Fibroblast of the conjunctiva (primary cell): ENCODE measurements around the gene ESYT2.

Experiments
- DNase-seq: peaks from one replicate; pipeline ENCODE4 v3.0.0-alpha.2; 2010; ENCODE audit warnings: low read depth

The ESYT2 gene

GRCh38 chr7:158695726-158696452 is 133.4 kb downstream of the ESYT2 start:
- DNase-seq, result peak; percentile 55

DNA sequence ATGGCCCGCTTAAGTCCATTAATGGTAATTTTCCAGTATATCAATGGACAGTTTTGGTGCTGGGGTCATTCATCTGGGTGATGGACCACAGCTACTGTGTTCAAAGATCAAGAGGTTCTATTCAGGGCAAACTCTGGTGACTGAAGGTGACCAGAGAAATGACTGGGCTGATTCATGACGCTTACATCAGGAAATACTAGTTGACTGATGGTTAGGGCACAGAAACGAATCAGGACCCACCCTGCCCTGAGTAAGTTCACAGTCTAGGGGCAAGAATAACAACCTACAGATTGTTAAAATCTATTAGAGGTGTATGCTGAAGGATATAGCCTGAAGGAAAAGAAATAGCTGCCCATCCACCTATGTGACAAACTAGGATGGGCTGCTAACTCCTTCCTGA is 134.3 kb downstream of the ESYT2 start:
- no peak for DNase-seq

DNA sequence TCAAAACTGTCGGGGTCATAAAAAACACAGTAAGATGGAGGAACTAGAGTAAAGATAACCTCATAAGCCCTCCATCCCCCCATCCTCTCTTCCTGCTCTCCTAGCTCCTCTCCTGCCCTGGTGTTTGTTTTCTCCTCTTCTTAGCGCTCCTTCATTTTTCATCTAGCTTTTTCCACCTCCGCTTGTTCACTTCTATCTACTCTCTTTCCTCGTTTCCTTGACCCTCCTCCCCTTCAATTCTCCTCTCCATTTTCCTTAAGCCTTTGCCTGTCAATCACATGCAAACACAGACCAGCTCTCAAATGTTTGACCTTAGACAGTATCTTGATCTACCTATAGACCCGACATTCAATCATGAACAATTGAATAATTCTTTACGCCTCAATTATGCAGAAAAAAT is 134.7 kb downstream of the ESYT2 start:
- no peak for DNase-seq

GRCh38 chr7:158689488-158689887 is 139.8 kb downstream of the ESYT2 start:
- DNase-seq, result no peak

GRCh38 chr7:158687406-158687805 is 141.9 kb downstream of the ESYT2 start:
- DNase-seq, result no peak

DNA sequence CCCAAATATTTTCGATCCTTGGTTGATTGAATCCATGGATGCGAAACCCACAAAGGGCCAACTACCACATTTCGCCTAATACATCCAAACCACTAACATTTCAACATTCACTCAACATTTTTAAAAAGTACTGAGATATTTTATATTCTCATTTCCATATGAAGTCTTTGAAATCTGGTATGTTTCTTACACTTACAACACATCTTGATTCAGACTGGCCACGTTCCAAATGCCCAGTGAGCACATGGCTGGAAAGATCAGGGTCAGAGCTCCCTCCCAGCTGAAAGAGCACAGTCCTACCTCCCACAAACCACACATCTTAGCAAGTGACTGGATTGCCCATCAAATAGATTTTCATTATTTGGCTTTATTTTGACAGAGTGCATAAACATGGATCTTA is 143.6 kb downstream of the ESYT2 start:
- peak; percentile 47 for DNase-seq

- DNase-seq, result no peak
Measured at GRCh38 chr7:158684329-158684728, 145.0 kb downstream of the ESYT2 start.

GRCh38 chr7:158683541-158683940 is 145.8 kb downstream of the ESYT2 start:
- no peak for DNase-seq

DNA sequence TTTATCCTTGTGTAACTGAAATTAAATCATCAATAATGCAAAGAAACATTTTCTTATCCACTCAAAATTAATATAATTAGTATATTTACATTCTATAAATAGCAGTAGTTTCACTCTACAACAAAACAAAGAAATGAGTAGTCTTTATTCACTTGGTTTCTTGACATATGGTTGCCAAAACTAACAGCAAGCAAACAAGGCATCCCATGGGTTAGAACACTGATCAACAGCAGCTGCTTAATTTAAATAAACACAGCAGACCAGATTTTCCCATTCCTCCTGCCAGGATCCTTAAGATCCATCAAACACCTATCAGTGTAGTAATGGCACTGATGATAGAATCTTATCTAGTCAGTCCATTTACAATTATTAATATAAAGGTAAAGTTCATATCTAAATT is 146.9 kb downstream of the ESYT2 start:
- DNase-seq, result no peak
